H1 (cell line): ENCODE data around the gene TSPOAP1. TPM values are rescaled to one million over a fixed set of nuclear protein-coding genes. Genes with fewer than 3 reads are reported as not detected.

Experiments used
- CTCF ChIA-PET: fragments of 300-600 bp; sonication (Branson Sonifier 250); formaldehyde crosslinking; loops from one replicate; lab custom pipeline; 2021; ENCODE audit not compliant: partially characterized antibody; lab: Charles Lee
- POLR2A ChIA-PET: fragments of 300-600 bp; sonication (Branson Sonifier 250); formaldehyde crosslinking; loops from one replicate; lab custom pipeline; 2021; ENCODE audit warnings: inconsistent platforms; ENCODE audit not compliant: partially characterized antibody; lab: Charles Lee
- DNase-seq, 2 experiments: peaks; one replicate each; pipeline versions ENCODE4 v3.0.0 to v3.0.0-alpha.2; 2010 to 2022; ENCODE audit warnings: low spot score in 2 of 2, low read depth in 1 of 2, mixed read lengths in 1 of 2
- FAIRE-seq: peaks from 2 replicates; lab custom pipeline; 2011; peaks lifted over from hg19 to GRCh38; lab: Jason Lieb, UNC
- H2AFZ ChIP-seq: 2 replicates; pipeline ENCODE4 v1.8.1; 2012; ENCODE audit warnings: low read length, inconsistent platforms
- H2AK5ac ChIP-seq: 2 replicates; pipeline ENCODE4 v1.6.1; 2013; ENCODE audit warnings: low read depth, low read length
- H2BK120ac ChIP-seq: replicated peaks from 2 replicates; pipeline ENCODE3; 2013; ENCODE audit warnings: low read depth, low read length, inconsistent platforms
- H2BK12ac ChIP-seq: 2 replicates; pipeline ENCODE4 v1.6.1; 2013; ENCODE audit warnings: low read depth, low read length
- H2BK15ac ChIP-seq: 2 replicates; pipeline ENCODE4 v1.6.1; 2013; ENCODE audit warnings: low read length
- H2BK20ac ChIP-seq: 2 replicates; pipeline ENCODE4 v1.6.1; 2013; ENCODE audit warnings: low read length
- H2BK5ac ChIP-seq: 2 replicates; pipeline ENCODE4 v1.6.1; 2013; ENCODE audit warnings: low read depth, low read length
- H3K14ac ChIP-seq: 2 replicates; pipeline ENCODE4 v1.6.1; 2013; ENCODE audit warnings: inconsistent platforms; ENCODE audit not compliant: insufficient read length
- H3K18ac ChIP-seq: 2 replicates; pipeline ENCODE4 v1.6.1; 2013; ENCODE audit warnings: low read length; ENCODE audit errors: extremely low read depth
- H3K23ac ChIP-seq: 2 replicates; pipeline ENCODE4 v1.6.1; 2013; ENCODE audit warnings: inconsistent platforms; ENCODE audit not compliant: insufficient read length
- H3K23me2 ChIP-seq: 2 replicates; pipeline ENCODE4 v1.6.1; 2013; ENCODE audit warnings: low read depth, low read length
- H3K27ac ChIP-seq: 2 replicates; pipeline ENCODE4 v1.6.1; 2011; ENCODE audit warnings: low read depth, low read length, inconsistent platforms
- H3K27me3 ChIP-seq, 4 experiments: replicated peaks in 1 of 4; 1 replicate in 1 of 4; 2 replicates in 3 of 4; pipeline versions ENCODE4 v1.6.1 to v1.8.1; 2011 to 2013; ENCODE audit warnings: low read length in 3 of 4, mild to moderate bottlenecking in 3 of 4, inconsistent platforms in 2 of 4, mixed read lengths in 2 of 4, moderate library complexity in 1 of 4; ENCODE audit not compliant: control insufficient read depth in 3 of 4, insufficient read depth in 3 of 4; ENCODE audit errors: extremely low read depth in 1 of 4
- H3K36me3 ChIP-seq, 4 experiments: 2 replicates each; pipeline versions ENCODE4 v1.6.1 to v1.8.1; 2011 to 2013; ENCODE audit warnings: mild to moderate bottlenecking in 4 of 4, low read length in 3 of 4, moderate library complexity in 2 of 4, control low read depth in 1 of 4, inconsistent platforms in 1 of 4; ENCODE audit not compliant: insufficient read depth in 4 of 4, control insufficient read depth in 2 of 4
- H3K4ac ChIP-seq: replicated peaks from 2 replicates; pipeline ENCODE3; 2013; ENCODE audit warnings: low read length, low read depth, mixed read lengths, inconsistent platforms; ENCODE audit not compliant: insufficient read length
- H3K4me1 ChIP-seq, 4 experiments: replicated peaks in 1 of 4; 1 replicate in 1 of 4; 2 replicates in 3 of 4; pipeline versions ENCODE4 v1.6.1 to v1.8.1; 2011 to 2013; ENCODE audit warnings: low read length in 3 of 4, inconsistent platforms in 2 of 4, mixed read lengths in 1 of 4; ENCODE audit not compliant: insufficient read depth in 4 of 4, control insufficient read depth in 3 of 4
- H3K4me2 ChIP-seq, 2 experiments: 2 replicates each; pipeline versions ENCODE4 v1.6.1 to v1.8.1; 2011 to 2013; ENCODE audit warnings: low read depth in 2 of 2, low read length in 2 of 2, control low read depth in 1 of 2, inconsistent platforms in 1 of 2, mild to moderate bottlenecking in 1 of 2; ENCODE audit not compliant: insufficient read depth in 1 of 2
- H3K4me3 ChIP-seq, 4 experiments: fragments of 200-600, 300-600 bp in 1 of 4; sonication (generic), shearing (Covaris generic), sonication (Bioruptor Twin) in 1 of 4; 2 replicates each; pipeline versions ENCODE4 v1.5.1 to v1.8.1; 2011 to 2016; ENCODE audit warnings: low read length in 4 of 4, low read depth in 3 of 4, control low read depth in 2 of 4, inconsistent platforms in 2 of 4, mild to moderate bottlenecking in 2 of 4, mixed read lengths in 1 of 4, moderate library complexity in 1 of 4; ENCODE audit not compliant: insufficient read depth in 2 of 4; ENCODE audit errors: extremely low read depth in 1 of 4
- H3K56ac ChIP-seq: replicated peaks from 2 replicates; pipeline ENCODE3; 2013; ENCODE audit warnings: low read depth, mild to moderate bottlenecking, mixed read lengths, low read length, inconsistent platforms; ENCODE audit not compliant: insufficient read length
- H3K79me1 ChIP-seq: 2 replicates; pipeline ENCODE4 v1.6.1; 2013; ENCODE audit warnings: low read depth, low read length, control low read depth
- H3K79me2 ChIP-seq, 2 experiments: 2 replicates each; pipeline versions ENCODE4 v1.6.1 to v1.8.1; 2012 to 2013; ENCODE audit warnings: low read length in 2 of 2, mild to moderate bottlenecking in 2 of 2, inconsistent platforms in 1 of 2; ENCODE audit not compliant: insufficient read depth in 2 of 2, control insufficient read depth in 1 of 2
- H3K9ac ChIP-seq, 4 experiments: replicated peaks in 1 of 4; 1 replicate in 1 of 4; 2 replicates in 3 of 4; pipeline versions ENCODE4 v1.6.1 to v1.8.1; 2011 to 2013; ENCODE audit warnings: low read depth in 3 of 4, low read length in 3 of 4, control low read depth in 2 of 4, mild to moderate bottlenecking in 2 of 4, moderate library complexity in 2 of 4, inconsistent platforms in 1 of 4; ENCODE audit errors: extremely low read depth in 1 of 4
- H3K9me3 ChIP-seq, 2 experiments: 2 replicates each; pipeline versions ENCODE4 v1.6.1 to v1.8.1; 2012 to 2013; ENCODE audit warnings: mild to moderate bottlenecking in 2 of 2, moderate library complexity in 2 of 2, control low read depth in 1 of 2, inconsistent platforms in 1 of 2, low read depth in 1 of 2, low read length in 1 of 2, mixed read lengths in 1 of 2; ENCODE audit not compliant: insufficient read depth in 2 of 2
- H4K20me1 ChIP-seq, 2 experiments: replicated peaks in 1 of 2; 2 replicates each; pipeline versions ENCODE3 to v1.8.1; 2011 to 2013; ENCODE audit warnings: inconsistent platforms in 2 of 2, low read length in 2 of 2, mild to moderate bottlenecking in 1 of 2; ENCODE audit not compliant: insufficient read depth in 2 of 2, control insufficient read depth in 1 of 2
- H4K5ac ChIP-seq: 2 replicates; pipeline ENCODE4 v1.6.1; 2013; ENCODE audit warnings: low read length, low read depth, mixed read lengths, inconsistent platforms; ENCODE audit not compliant: insufficient read length
- H4K8ac ChIP-seq: 2 replicates; pipeline ENCODE4 v1.8.0; 2013; ENCODE audit warnings: mild to moderate bottlenecking, moderate library complexity, low read length, inconsistent platforms; ENCODE audit not compliant: insufficient read depth; ENCODE audit errors: extremely low read depth
- H4K91ac ChIP-seq: replicated peaks from 2 replicates; pipeline ENCODE3; 2013; ENCODE audit warnings: low read length, mixed read lengths, inconsistent platforms; ENCODE audit not compliant: insufficient read length
- WGBS, 2 experiments: shearing (Covaris generic) in 1 of 2; methylation state at CpG; one replicate each; pipeline versions ENCODE4 v1.1.6 to v1.1.7; 2013 to 2015; ENCODE audit warnings: low lambda C conversion rate in 2 of 2, mixed read lengths in 2 of 2, inconsistent platforms in 1 of 2, low coverage in 1 of 2, missing lambda C conversion rate in 1 of 2; ENCODE audit not compliant: insufficient replicate concordance in 2 of 2, insufficient coverage in 1 of 2, insufficient read length in 1 of 2; ENCODE audit errors: extremely low coverage in 1 of 2, missing lambda C conversion rate in 1 of 2; 5-methylcytosine and 5-hydroxymethylcytosine counted together
- polyA plus RNA-seq, 7 experiments: library from polyadenylated mRNA; depleted of rRNA in 3 of 7; stranded (reverse) in 5 of 7; unstranded in 2 of 7; fragments of >200 nt in 5 of 7; fragments of 200-250 nt in 2 of 7; gene quantifications; 1 replicate in 5 of 7; 2 replicates in 1 of 7; 4 replicates in 1 of 7; pipeline versions ENCODE4 v1.2.1 to v1.2.3, GENCODE V29; 2011 to 2013; ENCODE audit warnings: missing spikeins in 2 of 7, mixed read lengths in 2 of 7
- total RNA-seq: library from RNA; stranded (reverse); fragmentation: NEBNext Ultra II Directional; extraction: Animal tissue kit (Norgen Biotek cat#: 25700); gene quantifications from 2 replicates; pipeline ENCODE4 v1.2.1, GENCODE V29; 2021

TSPOAP1 gene
- total and polyA plus RNA-seq, 2 of the 8 experiments (the other 6 are each of a cell fraction or from before 2014, with no cell fraction given) = 7.6 to 9.2 TPM

DNA sequence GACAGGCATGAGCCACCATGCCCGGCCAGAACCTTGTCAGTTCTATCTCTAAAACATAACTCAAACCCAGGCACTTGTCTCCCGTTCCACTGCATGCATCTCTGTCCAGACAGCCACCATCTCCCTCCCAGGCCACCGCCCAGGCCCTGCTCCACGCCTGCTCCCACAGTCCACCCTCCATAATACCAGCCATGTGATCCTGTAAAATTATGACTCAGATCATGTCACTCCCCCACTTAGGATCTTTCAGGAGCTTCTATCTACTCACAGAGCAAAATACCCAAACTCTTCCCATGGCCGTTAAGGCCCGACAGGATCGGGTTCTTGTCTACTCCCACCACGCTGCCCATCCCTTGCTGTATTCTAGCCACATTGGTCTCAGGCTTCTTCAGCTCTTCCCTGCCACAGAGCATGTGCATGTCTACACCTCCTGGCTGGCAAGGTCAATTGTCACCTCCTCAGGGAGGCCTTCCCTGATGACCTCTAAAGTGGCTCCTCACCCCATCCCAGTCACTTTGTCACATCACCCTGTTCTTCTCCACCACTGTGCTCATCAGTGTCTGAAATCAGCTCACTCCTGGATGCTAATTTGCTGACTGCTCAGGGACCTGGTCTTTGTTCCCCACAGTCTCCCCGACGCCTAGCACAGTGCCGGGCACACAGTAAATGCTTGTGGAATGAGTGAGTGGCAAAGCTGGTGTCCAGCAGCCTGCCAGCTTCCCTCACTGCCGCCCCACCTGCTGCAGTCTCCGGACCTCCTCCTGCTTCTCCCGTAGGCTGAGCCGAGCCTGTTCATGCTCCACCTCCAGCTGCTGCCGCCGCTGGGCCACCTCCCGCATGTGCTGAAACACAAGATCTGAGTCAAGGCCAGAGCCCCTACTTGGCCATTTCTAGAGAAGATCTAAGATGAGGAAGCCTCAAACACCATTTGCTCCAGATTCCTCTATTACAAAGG is 6.7 kb downstream of the TSPOAP1 start:
- no peak overlapping the region for H4K91ac ChIP-seq
- no peaks in the 10 kb centered on the region for H3K79me1 ChIP-seq
- H2BK120ac ChIP-seq = no peak overlapping the region
- no peak overlapping the region for H2AK5ac ChIP-seq
- H3K4me2 ChIP-seq = no peak overlapping the region
- no peak overlapping the region for H2BK12ac ChIP-seq
- WGBS, 2 experiments = 95% methylated on average over 18 of the region's 18 CpGs; no CpG with 5 or more reads in 1 of the 2 experiments
- no peak overlapping the region for H2BK20ac ChIP-seq
- no peak overlapping the region for H2BK5ac ChIP-seq
- no peak overlapping the region for H3K9ac ChIP-seq
- no peak overlapping the region for H2AFZ ChIP-seq
- H4K8ac ChIP-seq = no peak overlapping the region
- CTCF ChIA-PET = interaction anchor here (1.1 to 21.9 kb wide), 8 partner anchors 8 to 128 kb away, joined by 3 to 384 read pairs (median 6); partner anchors contain the start of gene SUPT4H1
- H3K14ac ChIP-seq = no peak overlapping the region
- H3K79me2 ChIP-seq = no peaks in the 10 kb centered on the region
- POLR2A ChIA-PET = interaction anchor here (0.9 to 7.9 kb wide), 9 partner anchors 10 to 93 kb away, joined by 3 to 66 read pairs (median 6); partner anchors contain the start of gene SUPT4H1
- no peak overlapping the region for H3K27ac ChIP-seq
- H3K56ac ChIP-seq = no peak overlapping the region
- H3K23me2 ChIP-seq = peaks cover 12% of the 10 kb centered on the region
- H3K23ac ChIP-seq = no peak overlapping the region
- no peaks in the 10 kb centered on the region for H3K36me3 ChIP-seq
- H3K9me3 ChIP-seq = no peaks in the 10 kb centered on the region
- H3K4me3 ChIP-seq = no peak overlapping the region
- H3K18ac ChIP-seq = no peak overlapping the region
- no peaks in the 10 kb centered on the region for H4K20me1 ChIP-seq
- no peak overlapping the region for H4K5ac ChIP-seq
- DNase-seq (no peak), FAIRE-seq (no peak)
- no peak overlapping the region for H3K4ac ChIP-seq
- H3K27me3 ChIP-seq = peaks cover 0 to 20% (median 12%) of the 10 kb centered on the region in 4 experiments; a peak in 5 of 7 replicates
- no peak overlapping the region for H2BK15ac ChIP-seq
- H3K4me1 ChIP-seq = peaks cover 0 to 19% (median 14%) of the 10 kb centered on the region in 4 experiments; a peak in 6 of 7 replicates
